Neural crest cell (in vitro differentiated cells): ENCODE data around the gene CIART. TPM values are rescaled to one million over a fixed set of nuclear protein-coding genes. Genes with fewer than 3 reads are reported as not detected.
A peak's percentile ranks its signal among the peaks of the same experiment; 100 is the strongest.

Experiments used
- DNase-seq: peaks from one replicate; pipeline ENCODE4 v3.0.0; 2021; ENCODE audit warnings: low read depth, mixed read lengths, low spot score
- H3K27ac Mint-ChIP-seq: one replicate; pipeline ENCODE4 v1.8.0; 2021; ENCODE audit warnings: mild to moderate bottlenecking, mixed read lengths; ENCODE audit not compliant: unreplicated experiment
- H3K27me3 Mint-ChIP-seq: 2 replicates; pipeline ENCODE4 v1.8.0; 2021; ENCODE audit warnings: low read depth, mild to moderate bottlenecking, mixed read lengths
- H3K36me3 Mint-ChIP-seq: 2 replicates; pipeline ENCODE4 v1.8.0; 2021; ENCODE audit warnings: low read depth, mild to moderate bottlenecking, mixed read lengths
- H3K4me1 Mint-ChIP-seq: 2 replicates; pipeline ENCODE4 v1.8.0; 2021; ENCODE audit warnings: mixed read lengths
- H3K4me3 Mint-ChIP-seq: one replicate; pipeline ENCODE4 v1.8.0; 2021; ENCODE audit warnings: mild to moderate bottlenecking, mixed read lengths
- H3K9me3 Mint-ChIP-seq: 2 replicates; pipeline ENCODE4 v1.8.0; 2021; ENCODE audit warnings: mixed read lengths
- total RNA-seq: library from RNA; stranded (reverse); gene quantifications from 2 replicates; pipeline ENCODE4 v1.2.1, GENCODE V29; 2021
- TF ChIP-seq, protein P1 (sequence below): fragments of 200-600 bp; sonication (generic); conservative IDR thresholded peaks from 2 replicates; pipeline ENCODE4 v1.5.0; 2021; ENCODE audit warnings: antibody characterized with exemption, mild to moderate bottlenecking

CIART gene
- total RNA-seq, 1 donor from 2014 or later, result 3.7 TPM

DNA sequence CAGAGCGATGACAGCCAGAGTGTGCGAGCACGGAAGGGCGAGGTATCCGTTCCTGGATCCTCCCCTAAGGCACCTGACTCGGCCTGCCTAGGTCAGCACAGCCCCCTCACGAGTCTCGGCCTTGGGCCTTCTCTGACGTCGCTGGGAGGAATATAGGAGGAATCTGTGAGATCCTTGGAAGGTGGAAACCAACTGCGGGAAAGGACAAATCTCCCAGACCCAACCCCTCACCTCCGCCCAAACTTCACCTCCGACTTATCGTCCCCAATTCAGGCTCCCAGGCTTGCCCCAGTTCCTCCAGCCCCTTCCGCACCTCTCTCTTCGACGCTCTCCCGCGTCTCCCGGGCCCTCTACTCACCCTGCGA lies 14.0 kb upstream of the CIART start:
- Mint-ChIP-seq H3K4me1 (peaks cover 45% of the 10 kb centered on the region), H3K4me3 (peak overlapping the region; percentile 97), H3K9me3 (no peaks in the 10 kb centered on the region), H3K27ac (peak overlapping the region; percentile 97), H3K27me3 (no peaks in the 10 kb centered on the region), H3K36me3 (no peaks in the 10 kb centered on the region)
- TF ChIP-seq, protein P1, sequence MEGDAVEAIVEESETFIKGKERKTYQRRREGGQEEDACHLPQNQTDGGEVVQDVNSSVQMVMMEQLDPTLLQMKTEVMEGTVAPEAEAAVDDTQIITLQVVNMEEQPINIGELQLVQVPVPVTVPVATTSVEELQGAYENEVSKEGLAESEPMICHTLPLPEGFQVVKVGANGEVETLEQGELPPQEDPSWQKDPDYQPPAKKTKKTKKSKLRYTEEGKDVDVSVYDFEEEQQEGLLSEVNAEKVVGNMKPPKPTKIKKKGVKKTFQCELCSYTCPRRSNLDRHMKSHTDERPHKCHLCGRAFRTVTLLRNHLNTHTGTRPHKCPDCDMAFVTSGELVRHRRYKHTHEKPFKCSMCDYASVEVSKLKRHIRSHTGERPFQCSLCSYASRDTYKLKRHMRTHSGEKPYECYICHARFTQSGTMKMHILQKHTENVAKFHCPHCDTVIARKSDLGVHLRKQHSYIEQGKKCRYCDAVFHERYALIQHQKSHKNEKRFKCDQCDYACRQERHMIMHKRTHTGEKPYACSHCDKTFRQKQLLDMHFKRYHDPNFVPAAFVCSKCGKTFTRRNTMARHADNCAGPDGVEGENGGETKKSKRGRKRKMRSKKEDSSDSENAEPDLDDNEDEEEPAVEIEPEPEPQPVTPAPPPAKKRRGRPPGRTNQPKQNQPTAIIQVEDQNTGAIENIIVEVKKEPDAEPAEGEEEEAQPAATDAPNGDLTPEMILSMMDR, result no peak
- DNase-seq, result no peak

DNA sequence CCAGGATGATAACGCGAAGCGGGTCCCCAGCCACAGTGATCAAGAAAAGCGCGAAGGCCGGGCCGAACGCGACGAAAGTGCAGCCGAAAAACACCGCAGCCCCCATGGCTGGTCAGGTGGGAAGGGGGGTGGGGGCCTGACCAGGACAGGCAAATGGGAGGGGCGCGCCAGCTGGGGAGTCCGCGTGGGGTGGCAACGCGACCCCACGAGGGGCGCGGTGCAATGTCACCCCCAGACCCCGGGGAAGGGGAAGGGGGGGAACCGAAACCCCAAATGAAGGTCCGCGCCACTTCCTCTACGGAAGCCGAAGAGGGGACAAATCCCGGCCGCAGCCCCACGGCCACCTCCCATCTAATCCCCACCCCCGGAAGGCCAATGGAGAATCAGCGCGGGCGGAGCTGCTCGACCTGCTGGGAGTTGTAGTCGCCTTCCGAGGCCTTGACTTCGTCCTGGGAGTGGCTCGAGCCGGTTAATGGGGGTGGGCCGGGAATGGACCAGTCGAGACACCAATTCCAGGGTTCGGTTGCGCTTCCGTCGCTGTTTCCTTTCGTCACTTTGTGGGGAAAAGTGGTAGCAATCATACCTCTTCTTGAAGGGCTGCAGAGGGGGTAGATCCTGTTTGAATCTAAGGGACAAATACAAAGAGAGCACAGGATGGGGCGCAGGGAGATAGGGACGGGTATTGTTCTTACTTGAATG lies 13.5 kb upstream of the CIART start, which contains the start of gene APH1A:
APH1A (minus strand) TSS at position 312 of the 699 bp plus-strand sequence; CDS start at position 106, 206 bp downstream.
- Mint-ChIP-seq H3K9me3 (no peaks in the 10 kb centered on the region), H3K27ac (peak within 1 kb of the TSS; percentile 98), H3K4me1 (peaks cover 51% of the 10 kb centered on the region), H3K36me3 (no peaks in the 10 kb centered on the region), H3K4me3 (peak within 1 kb of the TSS; percentile 97), H3K27me3 (no peaks in the 10 kb centered on the region)
- peak; percentile 90 for DNase-seq
- TF ChIP-seq, protein P1, result no peak

DNA sequence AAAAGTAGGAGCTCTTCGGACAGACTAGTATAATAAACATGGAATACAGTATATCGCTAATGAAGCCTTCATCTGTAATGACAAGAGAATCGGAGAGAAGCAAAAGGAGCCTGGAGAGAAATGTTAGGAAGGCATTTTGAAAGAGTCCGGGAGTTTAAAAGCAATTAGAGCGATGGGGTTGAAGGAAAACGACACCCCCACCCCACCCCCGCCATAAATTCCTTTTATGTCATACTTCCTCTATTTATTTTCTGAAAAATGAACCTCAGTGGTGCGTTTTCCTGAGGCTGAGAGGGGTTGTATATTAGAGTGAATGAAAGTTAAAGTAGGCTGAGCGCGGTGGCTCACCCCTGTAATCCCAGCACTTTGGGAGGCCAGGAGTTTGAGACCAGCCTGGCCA lies 12.9 kb upstream of the CIART start:
- H3K27ac Mint-ChIP-seq, result peak overlapping the region; percentile 98
- H3K9me3 Mint-ChIP-seq, result no peaks in the 10 kb centered on the region
- no peaks in the 10 kb centered on the region for H3K36me3 Mint-ChIP-seq
- DNase-seq, result no peak
- H3K4me3 Mint-ChIP-seq, result peak overlapping the region; percentile 97
- H3K4me1 Mint-ChIP-seq, result peaks cover 51% of the 10 kb centered on the region
- H3K27me3 Mint-ChIP-seq, result no peaks in the 10 kb centered on the region
- TF ChIP-seq, protein P1, result no peak

DNA sequence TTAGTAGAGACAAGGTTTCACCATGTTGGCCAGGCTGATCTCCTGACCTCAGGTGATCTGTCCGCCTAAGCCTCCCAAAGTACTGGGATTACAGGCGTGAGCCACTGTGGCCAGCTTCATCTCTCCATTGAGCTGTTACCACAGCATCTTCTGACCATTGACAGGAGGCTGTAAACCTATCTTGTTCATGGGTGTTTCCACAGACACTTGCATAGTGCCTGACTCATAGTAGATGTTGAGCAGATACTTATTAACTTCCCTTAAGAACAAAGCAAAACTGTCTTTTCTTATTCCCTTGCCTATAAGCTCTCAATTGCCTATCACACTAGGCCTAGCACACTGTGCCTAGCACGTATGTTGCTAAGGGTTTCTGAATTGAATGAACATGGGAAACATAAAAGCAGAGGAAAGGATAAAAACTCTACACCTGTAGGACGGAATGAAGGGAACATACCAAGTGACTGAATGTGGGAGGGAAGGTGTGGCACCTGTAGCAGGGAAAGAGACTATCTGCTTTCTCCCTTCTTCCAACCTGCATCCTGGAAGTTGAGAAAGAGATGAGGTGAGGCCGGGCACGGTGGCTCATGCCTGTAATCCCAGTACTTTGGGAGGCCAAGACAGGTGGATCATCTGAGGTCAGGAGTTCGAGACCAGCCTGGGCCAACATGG lies 10.9 kb upstream of the CIART start:
- Mint-ChIP-seq H3K4me1 (peaks cover 51% of the 10 kb centered on the region), H3K9me3 (no peaks in the 10 kb centered on the region), H3K27me3 (no peaks in the 10 kb centered on the region), H3K4me3 (peak overlapping the region; percentile 16), H3K27ac (no peak overlapping the region), H3K36me3 (no peaks in the 10 kb centered on the region)
- TF ChIP-seq, protein P1, result no peak
- no peak for DNase-seq

DNA sequence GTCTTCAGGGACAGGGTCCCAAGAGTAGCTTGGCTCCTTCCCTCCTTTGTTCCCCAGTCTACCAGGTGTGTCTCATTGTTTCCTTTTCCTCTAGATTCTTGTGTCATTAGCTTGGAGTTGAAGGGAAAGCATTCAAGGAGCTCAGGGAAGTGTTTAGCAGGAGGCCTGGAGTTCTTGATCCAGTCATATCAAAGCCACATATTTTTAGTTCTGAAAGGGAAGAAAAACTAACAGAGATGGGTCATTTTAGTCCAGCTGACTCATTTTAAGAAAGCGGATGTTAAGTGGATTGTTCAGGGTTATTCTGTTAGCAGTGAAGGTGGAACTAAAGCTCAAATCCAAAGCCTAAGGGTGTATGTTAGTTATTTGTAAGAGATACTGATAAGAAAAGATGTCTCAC lies 9.0 kb upstream of the CIART start:
- Mint-ChIP-seq H3K36me3 (no peaks in the 10 kb centered on the region), H3K9me3 (no peaks in the 10 kb centered on the region), H3K27ac (no peak overlapping the region), H3K4me3 (peak overlapping the region; percentile 83), H3K27me3 (no peaks in the 10 kb centered on the region), H3K4me1 (peaks cover 34% of the 10 kb centered on the region)
- DNase-seq, result no peak
- TF ChIP-seq, protein P1, result no peak
